HCT116 (cell line): ENCODE results near the gene SMTNL2. TPM values are rescaled to one million over a fixed set of nuclear protein-coding genes. Genes with fewer than 3 reads are reported as not detected.

Experiments used
- ATAC-seq: fragments of 200-7000 bp; cut with Tn5 transposase; 2 replicates; pipeline ENCODE4 v1.9.1; 2020; ENCODE audit warnings: mild to moderate bottlenecking, moderate library complexity
- BruUV-seq: library from RNA; stranded (reverse); fragments of 400-500 nt; replicated peaks from 2 replicates; lab custom pipeline; 2021; lab: Mats Ljungman, UMichigan
- CTCF ChIA-PET: fragments of 300-600 bp; sonication (Branson Sonifier 250); formaldehyde crosslinking; loops from one replicate; lab custom pipeline; 2021; ENCODE audit warnings: antibody characterized with exemption; lab: Charles Lee
- POLR2A ChIA-PET: fragments of 300-600, 350-600 bp; sonication (Branson Sonifier 250); formaldehyde crosslinking; loops from one replicate; lab custom pipeline; 2021; ENCODE audit warnings: antibody characterized with exemption; lab: Charles Lee
- RAD21 ChIA-PET, 2 experiments: fragments of 300-600 bp; sonication (Branson Sonifier 250); formaldehyde crosslinking; loops; one replicate each; lab custom pipeline; 2023; ENCODE audit warnings: low total read pairs in 2 of 2; ENCODE audit not compliant: uncharacterized antibody in 2 of 2, unreplicated experiment in 2 of 2, low non-redundant PET in 1 of 2; lab: Charles Lee
- DNase-seq: peaks from one replicate; pipeline ENCODE4 v3.0.0-alpha.2; 2010; ENCODE audit warnings: low read depth, low spot score
- H2AFZ ChIP-seq: fragments of 200-600 bp; shearing (Covaris generic), sonication (generic); 2 replicates; pipeline ENCODE4 v1.6.1; 2017; ENCODE audit warnings: low read depth, mixed run types, mixed read lengths, antibody characterized with exemption, low read length; ENCODE audit not compliant: poor library complexity, severe bottlenecking
- H3K27ac ChIP-seq: 2 replicates; pipeline ENCODE4 v1.5.1; 2012; ENCODE audit warnings: low read depth, low read length
- H3K27me3 ChIP-seq: fragments of 200-600 bp; sonication (generic); 2 replicates; pipeline ENCODE4 v1.6.1; 2016; ENCODE audit warnings: mixed run types, low read length, mixed read lengths; ENCODE audit not compliant: insufficient read depth
- H3K36me3 ChIP-seq, 2 experiments: fragments of 200-500 bp in 1 of 2; fragments of 200-600 bp in 1 of 2; sonication (Bioruptor generic) in 1 of 2; sonication (generic) in 1 of 2; 2 replicates each; pipeline versions ENCODE4 v1.5.1 to v1.6.1; 2014 to 2016; ENCODE audit warnings: low read length in 2 of 2, inconsistent platforms in 1 of 2, mixed read lengths in 1 of 2, mixed run types in 1 of 2; ENCODE audit not compliant: insufficient read depth in 2 of 2, control insufficient read depth in 1 of 2
- H3K4me1 ChIP-seq, 2 experiments: fragments of 200-600 bp in 1 of 2; sonication (generic) in 1 of 2; 2 replicates each; pipeline versions ENCODE4 v1.5.1 to v1.6.1; 2012 to 2017; ENCODE audit warnings: low read length in 2 of 2, inconsistent platforms in 1 of 2, mild to moderate bottlenecking in 1 of 2, mixed read lengths in 1 of 2, mixed run types in 1 of 2, moderate library complexity in 1 of 2; ENCODE audit not compliant: insufficient read depth in 2 of 2, control insufficient read depth in 1 of 2
- H3K4me2 ChIP-seq: fragments of 200-600 bp; sonication (generic); 2 replicates; pipeline ENCODE4 v1.6.1; 2017; ENCODE audit warnings: mixed run types, low read length, mixed read lengths
- H3K4me3 ChIP-seq, 2 experiments: fragments of 200-600 bp in 1 of 2; sonication (generic) in 1 of 2; replicated peaks in 1 of 2; 2 replicates each; pipeline ENCODE4 v1.5.1; 2011 to 2016; ENCODE audit warnings: low read length in 2 of 2, control low read depth in 1 of 2, low read depth in 1 of 2, mild to moderate bottlenecking in 1 of 2, mixed read lengths in 1 of 2, mixed run types in 1 of 2
- H3K79me2 ChIP-seq: fragments of 200-600 bp; sonication (generic); 2 replicates; pipeline ENCODE4 v1.6.1; 2017; ENCODE audit warnings: mild to moderate bottlenecking, mixed run types, low read length, moderate library complexity, mixed read lengths; ENCODE audit not compliant: insufficient read depth
- H3K9ac ChIP-seq: fragments of 200-600 bp; sonication (generic); 2 replicates; pipeline ENCODE4 v1.6.1; 2016; ENCODE audit warnings: low read length, mixed read lengths
- H3K9me2 ChIP-seq: fragments of 200-600 bp; sonication (generic), shearing (Covaris generic); 2 replicates; pipeline ENCODE4 v1.6.1; 2017; ENCODE audit warnings: mixed run types, mild to moderate bottlenecking, moderate library complexity; ENCODE audit not compliant: insufficient read depth
- H3K9me3 ChIP-seq, 2 experiments: fragments of 200-500 bp in 1 of 2; fragments of 200-600 bp in 1 of 2; sonication (Bioruptor generic) in 1 of 2; sonication (generic) in 1 of 2; 2 replicates each; pipeline ENCODE4 v1.6.1; 2014 to 2017; ENCODE audit warnings: low read length in 2 of 2, mixed read lengths in 2 of 2, inconsistent platforms in 1 of 2, low read depth in 1 of 2, mild to moderate bottlenecking in 1 of 2, mixed run types in 1 of 2, moderate library complexity in 1 of 2; ENCODE audit not compliant: control insufficient read depth in 1 of 2, insufficient read depth in 1 of 2
- H4K20me1 ChIP-seq: fragments of 200-600 bp; sonication (generic), shearing (Covaris generic); 2 replicates; pipeline ENCODE4 v1.6.1; 2017; ENCODE audit warnings: mixed run types, mild to moderate bottlenecking, moderate library complexity; ENCODE audit not compliant: insufficient read depth
- CBX3 ChIP-seq: IDR thresholded peaks from 2 replicates; pipeline ENCODE4 v1.6.1; 2012; ENCODE audit warnings: low read depth
- ELF1 ChIP-seq: IDR thresholded peaks from 2 replicates; pipeline ENCODE4 v1.6.1; 2012; ENCODE audit warnings: low read depth, borderline replicate concordance
- EZH2 ChIP-seq: fragments of 200-600 bp; sonication (generic); IDR thresholded peaks from 2 replicates; pipeline ENCODE4 v1.6.1; 2017; ENCODE audit warnings: antibody characterized with exemption, mixed run types
- JUND ChIP-seq: IDR thresholded peaks from 2 replicates; pipeline ENCODE4 v1.6.1; 2012
- POLR2A ChIP-seq: IDR thresholded peaks from 2 replicates; pipeline ENCODE4 v1.7.0; 2011; ENCODE audit warnings: borderline replicate concordance; ENCODE audit not compliant: insufficient read depth, insufficient read length; ENCODE audit errors: extremely low read depth
- RAD21 ChIP-seq: IDR thresholded peaks from 2 replicates; pipeline ENCODE4 v1.6.1; 2012; ENCODE audit warnings: low read depth, mild to moderate bottlenecking
- SIN3A ChIP-seq: IDR thresholded peaks from 2 replicates; pipeline ENCODE4 v1.6.1; 2012; ENCODE audit warnings: low read depth
- SRF ChIP-seq: IDR thresholded peaks from 2 replicates; pipeline ENCODE4 v1.6.1; 2012; ENCODE audit warnings: low read depth
- TCF7L2 ChIP-seq: IDR thresholded peaks from 2 replicates; pipeline ENCODE4 v1.7.0; 2011; ENCODE audit warnings: borderline replicate concordance, inconsistent platforms; ENCODE audit not compliant: insufficient read depth, insufficient read length; ENCODE audit errors: extremely low read depth
- intact Hi-C: fragments of 100-400 bp; cut with micrococcal nuclease; formaldehyde crosslinking; loops from 2 replicates; pipeline ENCODE4 v1.10.0; 2022
- total RNA-seq: library from RNA; stranded (reverse); gene quantifications from one replicate; pipeline ENCODE4 v1.2.1, GENCODE V29; 2021; ENCODE audit not compliant: unreplicated experiment
- TF ChIP-seq, protein P1 (sequence below): IDR thresholded peaks from 2 replicates; pipeline ENCODE4 v1.6.1; 2012
- TF ChIP-seq, protein P2 (sequence below), 3 experiments: fragments of 200-600 bp in 1 of 3; sonication (generic) in 1 of 3; IDR thresholded peaks in 2 of 3; conservative IDR thresholded peaks in 1 of 3; 2 replicates each; pipeline ENCODE4 v1.5.1; 2012 to 2017; ENCODE audit warnings: low read depth in 2 of 3, low read length in 2 of 3, antibody characterized with exemption in 1 of 3, borderline replicate concordance in 1 of 3, control low read depth in 1 of 3, mild to moderate bottlenecking in 1 of 3, mixed read lengths in 1 of 3, mixed run types in 1 of 3, moderate library complexity in 1 of 3; ENCODE audit not compliant: insufficient read depth in 1 of 3

SMTNL2 gene
- total RNA-seq, 1 experiment from 2014 or later: 2.3 TPM

DNA sequence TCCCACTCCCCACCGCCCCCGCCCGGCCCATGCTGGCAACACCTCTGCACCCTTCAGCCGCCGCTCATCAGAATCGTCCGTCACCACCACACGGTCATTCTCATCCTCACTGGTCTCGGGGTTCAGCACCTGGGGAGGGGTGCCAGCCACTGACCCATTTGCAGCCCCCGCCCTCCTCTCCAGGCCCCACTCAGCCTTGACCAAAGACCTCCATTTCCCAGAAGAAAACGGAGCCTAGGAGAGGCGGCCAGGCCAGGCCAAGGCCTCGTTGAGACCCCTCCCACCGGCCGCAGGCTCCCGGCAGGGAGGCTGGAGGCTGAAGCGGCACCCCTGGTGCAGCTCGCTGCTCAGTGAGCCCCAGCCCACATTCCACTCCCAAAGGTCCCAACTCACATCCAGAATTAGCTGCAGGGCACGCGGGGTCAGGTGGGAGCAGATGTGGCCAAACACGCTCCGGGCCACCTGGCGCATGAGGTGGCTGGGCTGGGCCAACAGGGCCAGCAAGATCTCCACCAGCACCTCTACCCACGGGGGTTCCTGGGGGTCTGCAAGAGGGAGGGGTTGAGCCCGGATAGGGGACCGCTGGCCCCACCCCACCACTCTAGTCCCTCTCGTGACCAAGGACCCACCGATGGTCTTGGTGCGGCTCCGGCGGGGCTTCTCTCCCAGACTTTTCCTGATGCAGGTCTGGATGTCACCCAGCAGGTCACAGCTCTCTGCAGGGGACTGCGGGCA is 38.9 kb upstream of the SMTNL2 start:
- H3K27me3 ChIP-seq: no peaks in the 10 kb centered on the region
- RAD21 ChIA-PET: no interaction called here
- no peaks in the 10 kb centered on the region for H3K9me3 ChIP-seq
- intact Hi-C loops: no loop called here
- POLR2A ChIA-PET: no interaction called here
- no peak overlapping the region for H2AFZ ChIP-seq
- H3K9me2 ChIP-seq: no peaks in the 10 kb centered on the region
- no peaks in the 10 kb centered on the region for H3K4me1 ChIP-seq
- TF ChIP-seq ELF1: no peak
- no peak for TF ChIP-seq TCF7L2
- TF ChIP-seq RAD21: no peak
- TF ChIP-seq POLR2A: no peak
- no peak for TF ChIP-seq EZH2
- TF ChIP-seq JUND: no peak
- no peak for TF ChIP-seq SIN3A
- TF ChIP-seq, protein P1, sequence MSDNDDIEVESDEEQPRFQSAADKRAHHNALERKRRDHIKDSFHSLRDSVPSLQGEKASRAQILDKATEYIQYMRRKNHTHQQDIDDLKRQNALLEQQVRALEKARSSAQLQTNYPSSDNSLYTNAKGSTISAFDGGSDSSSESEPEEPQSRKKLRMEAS: no peak
- no peak for TF ChIP-seq CBX3
- TF ChIP-seq, protein P2, sequence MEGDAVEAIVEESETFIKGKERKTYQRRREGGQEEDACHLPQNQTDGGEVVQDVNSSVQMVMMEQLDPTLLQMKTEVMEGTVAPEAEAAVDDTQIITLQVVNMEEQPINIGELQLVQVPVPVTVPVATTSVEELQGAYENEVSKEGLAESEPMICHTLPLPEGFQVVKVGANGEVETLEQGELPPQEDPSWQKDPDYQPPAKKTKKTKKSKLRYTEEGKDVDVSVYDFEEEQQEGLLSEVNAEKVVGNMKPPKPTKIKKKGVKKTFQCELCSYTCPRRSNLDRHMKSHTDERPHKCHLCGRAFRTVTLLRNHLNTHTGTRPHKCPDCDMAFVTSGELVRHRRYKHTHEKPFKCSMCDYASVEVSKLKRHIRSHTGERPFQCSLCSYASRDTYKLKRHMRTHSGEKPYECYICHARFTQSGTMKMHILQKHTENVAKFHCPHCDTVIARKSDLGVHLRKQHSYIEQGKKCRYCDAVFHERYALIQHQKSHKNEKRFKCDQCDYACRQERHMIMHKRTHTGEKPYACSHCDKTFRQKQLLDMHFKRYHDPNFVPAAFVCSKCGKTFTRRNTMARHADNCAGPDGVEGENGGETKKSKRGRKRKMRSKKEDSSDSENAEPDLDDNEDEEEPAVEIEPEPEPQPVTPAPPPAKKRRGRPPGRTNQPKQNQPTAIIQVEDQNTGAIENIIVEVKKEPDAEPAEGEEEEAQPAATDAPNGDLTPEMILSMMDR (IDR thresholded peaks at IDR 0.05 in 2 of 3, conservative IDR thresholded peaks at IDR 0.05 in 1 of 3; ENCODE audit: borderline replicate concordance in 1 of 3, insufficient read depth in 1 of 3, low read depth in 2 of 3, low read length in 2 of 3): no peak
- TF ChIP-seq SRF: no peak
- no TSS peak for BruUV-seq
- peaks cover 3% of the 10 kb centered on the region; the same call in 1 of the 2 replicates for H4K20me1 ChIP-seq
- peaks cover 42 to 73% of the 10 kb centered on the region in 2 experiments; a peak in 3 of 4 replicates for H3K36me3 ChIP-seq
- H3K4me3 ChIP-seq: no peak overlapping the region
- no peak overlapping the region for H3K27ac ChIP-seq
- H3K4me2 ChIP-seq: no peak overlapping the region
- H3K9ac ChIP-seq: no peak overlapping the region
- peaks cover 46% of the 10 kb centered on the region for H3K79me2 ChIP-seq
- CTCF ChIA-PET: no interaction called here
- DNase-seq (no peak), ATAC-seq (no peak)
